Measurements from ENCODE around the gene GAL.

Gene GAL

GRCh38 chr11:68710409-68710808 lies 26.1 kb downstream of the GAL start:
- DNase-seq (ENCODE audit: low read depth), result no peak

- DNase-seq (ENCODE audit: low read depth), result no peak
Observed at GRCh38 chr11:68711114-68711513, 26.8 kb downstream of the GAL start.

GRCh38 chr11:68714060-68714856 lies 29.9 kb downstream of the GAL start:
- DNase-seq (ENCODE audit: low read depth), result no peak

GRCh38 chr11:68715456-68716122 lies 31.2 kb downstream of the GAL start:
- DNase-seq (ENCODE audit: low read depth), result no peak

GRCh38 chr11:68721075-68721474 lies 36.7 kb downstream of the GAL start:
- DNase-seq (ENCODE audit: low read depth), result no peak

GRCh38 chr11:68722143-68722542 lies 37.8 kb downstream of the GAL start:
- no peak for DNase-seq (ENCODE audit: low read depth)

GRCh38 chr11:68724293-68724692 lies 39.9 kb downstream of the GAL start:
- DNase-seq (ENCODE audit: low read depth), result no peak

- DNase-seq (ENCODE audit: low read depth), result no peak
Observed at GRCh38 chr11:68727783-68728182, 43.4 kb downstream of the GAL start.

- no peak for DNase-seq (ENCODE audit: low read depth)
Observed at GRCh38 chr11:68734111-68734510, 49.8 kb downstream of the GAL start.

GRCh38 chr11:68735125-68735524 lies 50.8 kb downstream of the GAL start:
- DNase-seq (ENCODE audit: low read depth), result no peak

GRCh38 chr11:68735646-68736045 lies 51.3 kb downstream of the GAL start:
- no peak for DNase-seq (ENCODE audit: low read depth)

All from HS-5 (cell line).